Aortic smooth muscle cell (primary cell): ENCODE data around the gene CCNQ. TPM values are rescaled to one million over a fixed set of nuclear protein-coding genes. Genes with fewer than 3 reads are reported as not detected.

ENCODE experiments used
- total RNA-seq: library from RNA; depleted of rRNA; stranded (reverse); fragments of >200 nt; gene quantifications from 2 replicates; pipeline ENCODE4 v1.2.3, GENCODE V29; 2014

CCNQ gene
- 28.3 and 30.9 TPM in 2 replicates for total RNA-seq

GRCh38 chrX:153598541-153599191, at the start of gene CCNQ:
Gene CCNQ (minus strand): TSS chrX:153599139. CDS start chrX:153599073, 66 bp downstream.

GRCh38 chrX:153646620-153647373, 47.9 kb upstream of the CCNQ start, which contains the start of gene DUSP9:
Gene DUSP9 (plus strand): TSS chrX:153647203. CDS start chrX:153647954, 751 bp downstream.

Other genes with a start within 250 kb of the CCNQ start
- gene PNMA6E, start 197.8 kb downstream of the CCNQ start, total RNA-seq: not detected in 2 replicates
- under 0.01 TPM in 2 replicates for gene ZFP92, start 187.7 kb downstream of the CCNQ start, total RNA-seq
- gene TREX2, start 153.1 kb downstream of the CCNQ start, total RNA-seq: 3.5 and 4.9 TPM in 2 replicates
- 14.3 TPM in 2 replicates for gene HAUS7, start 128.6 kb downstream of the CCNQ start, total RNA-seq
- gene BGN, start 104.2 kb downstream of the CCNQ start, total RNA-seq: 56.3 and 168 TPM in 2 replicates
- not detected in 2 replicates for gene ATP2B3, start 81.5 kb downstream of the CCNQ start, total RNA-seq
- gene DUSP9, start 48.1 kb upstream of the CCNQ start, total RNA-seq: not detected in 2 replicates
- under 0.01 and 0.06 TPM in 2 replicates for gene PNCK, start 74.7 kb upstream of the CCNQ start, total RNA-seq
- 9.5 and 11.9 TPM in 2 replicates for gene SLC6A8, start 88.8 kb upstream of the CCNQ start, total RNA-seq
- 171 and 208 TPM in 2 replicates for gene BCAP31, start 125.2 kb upstream of the CCNQ start, total RNA-seq
- gene ABCD1, start 125.7 kb upstream of the CCNQ start, total RNA-seq: 13.6 and 14.7 TPM in 2 replicates
- 4.3 and 7.5 TPM in 2 replicates for gene PLXNB3, start 165.1 kb upstream of the CCNQ start, total RNA-seq
- gene SRPK3, start 181.9 kb upstream of the CCNQ start, total RNA-seq: 0.26 and 0.56 TPM in 2 replicates
- gene IDH3G, start 195.2 kb upstream of the CCNQ start, total RNA-seq: 57.4 and 67.8 TPM in 2 replicates
- gene SSR4, start 195.5 kb upstream of the CCNQ start, total RNA-seq: 168 and 219 TPM in 2 replicates
- gene PDZD4, start 231.4 kb upstream of the CCNQ start, total RNA-seq: 0.37 and 0.53 TPM in 2 replicates